Measurements from ENCODE around the gene FOLR3. TPM values are rescaled to one million over a fixed set of nuclear protein-coding genes. Genes with fewer than 3 reads are reported as not detected.
"Not testable (repeated sequence)": the region's sequence is repeated elsewhere in the genome, so short reads cannot be mapped to it uniquely, and the experiment has no call there.

Gene FOLR3
- polyA plus RNA-seq, 1 donor = 0.65 TPM

DNA sequence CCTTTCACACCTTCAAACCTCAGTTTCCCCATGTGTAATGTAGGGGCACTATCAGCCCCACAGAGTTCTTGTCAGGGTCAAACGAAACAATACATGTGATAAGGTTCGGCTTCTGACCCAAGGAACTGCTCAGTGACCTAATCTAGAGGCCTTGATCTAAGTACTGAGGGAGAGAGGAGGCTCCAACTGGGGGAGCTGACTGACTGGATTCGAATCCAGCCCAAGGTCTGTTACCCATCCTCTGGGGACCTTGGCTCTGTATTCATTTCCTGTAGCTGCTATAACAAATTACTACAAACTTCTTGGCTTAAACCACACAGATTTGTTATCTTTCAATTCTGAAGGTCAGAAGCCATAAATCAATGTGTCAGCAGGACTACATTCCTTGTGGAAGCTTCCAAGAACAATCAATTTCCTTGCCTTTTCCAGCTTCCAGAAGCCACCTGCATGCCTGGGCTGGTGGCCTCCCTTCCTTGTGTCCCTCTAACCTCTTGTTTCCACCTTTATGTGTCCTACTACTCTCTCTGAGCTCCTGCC, 12.3 kb upstream of the FOLR3 start:
- no peak for DNase-seq (ENCODE audit: low read depth)

DNA sequence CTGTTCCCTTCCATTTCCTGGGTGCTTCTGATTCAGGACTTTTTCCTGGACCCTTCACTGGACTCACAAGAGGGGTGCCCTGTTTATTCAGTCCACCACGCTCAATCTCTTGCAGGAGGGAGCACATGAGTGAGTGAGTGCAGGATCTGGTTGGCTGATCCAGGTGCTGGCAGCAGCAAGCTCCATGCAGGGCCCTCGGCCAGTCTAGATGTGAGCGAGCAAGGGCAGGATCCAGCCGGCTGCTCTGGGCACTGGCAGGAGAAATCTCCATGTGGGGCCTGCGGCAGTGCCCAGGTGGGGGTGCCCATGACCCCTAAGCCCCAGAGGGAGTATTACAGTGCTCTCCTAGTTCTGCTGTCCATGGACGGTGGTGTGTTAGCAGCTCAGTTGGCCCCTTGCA, 11.5 kb upstream of the FOLR3 start:
- no peak for DNase-seq (ENCODE audit: low read depth)

DNA sequence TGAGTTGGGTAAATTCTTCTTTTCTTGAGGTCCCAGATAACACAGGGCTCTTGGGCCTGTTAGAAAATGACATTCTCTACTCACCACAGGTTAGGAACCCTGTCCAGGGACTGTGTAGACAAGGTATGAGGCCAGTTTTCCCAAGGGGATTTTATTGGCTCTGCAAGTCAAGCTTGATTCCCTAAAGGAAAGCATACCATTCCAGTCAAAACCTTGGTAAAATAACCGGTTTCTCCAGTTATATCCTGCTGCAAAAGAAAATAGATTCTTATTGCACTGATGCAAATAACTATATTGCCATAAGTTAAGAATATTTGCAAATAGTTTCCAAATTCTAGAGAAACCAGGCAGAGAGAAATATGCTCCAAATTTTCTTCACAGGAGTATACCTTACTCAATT, 9.6 kb upstream of the FOLR3 start:
- DNase-seq (ENCODE audit: low read depth) = no peak

DNA sequence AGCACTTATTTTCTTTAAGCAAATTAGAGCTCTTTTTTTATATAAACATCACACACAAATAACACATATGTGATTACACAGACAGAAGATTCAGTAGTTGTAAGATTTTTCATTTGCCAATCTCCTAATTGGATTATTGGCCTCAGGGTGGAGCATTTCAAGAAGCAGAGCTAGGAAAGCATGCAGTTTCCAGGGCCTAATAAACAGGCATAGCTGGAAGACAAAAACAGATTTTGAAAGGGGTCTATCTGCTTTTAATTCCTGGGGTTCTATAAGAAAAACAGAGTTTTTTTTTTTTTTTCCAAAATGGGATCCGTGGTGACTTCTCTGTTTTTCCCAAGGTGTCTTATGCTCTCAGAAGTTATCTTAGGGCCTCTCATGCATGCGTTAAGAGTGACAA, 7.6 kb upstream of the FOLR3 start:
- DNase-seq (ENCODE audit: low read depth) = no peak

DNA sequence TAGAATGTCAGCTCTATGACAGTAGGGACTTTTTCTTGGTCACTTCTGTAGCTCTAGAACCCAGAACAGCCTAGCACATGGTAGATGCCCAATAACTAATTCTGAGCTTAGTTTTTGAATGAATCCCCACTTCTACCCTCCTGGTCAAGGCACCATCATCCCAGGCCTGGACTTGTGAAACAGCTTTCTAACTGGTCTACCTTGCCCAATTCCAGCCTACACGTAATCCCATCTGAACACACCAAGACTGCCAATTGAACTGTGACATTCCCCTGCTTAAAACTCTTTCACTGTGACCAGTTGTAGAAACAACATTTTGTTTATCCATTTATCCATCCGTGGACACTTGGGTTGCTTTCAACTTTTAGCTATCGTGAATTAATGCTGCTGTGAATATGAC, 6.1 kb upstream of the FOLR3 start:
- DNase-seq (ENCODE audit: low read depth) = no peak

DNA sequence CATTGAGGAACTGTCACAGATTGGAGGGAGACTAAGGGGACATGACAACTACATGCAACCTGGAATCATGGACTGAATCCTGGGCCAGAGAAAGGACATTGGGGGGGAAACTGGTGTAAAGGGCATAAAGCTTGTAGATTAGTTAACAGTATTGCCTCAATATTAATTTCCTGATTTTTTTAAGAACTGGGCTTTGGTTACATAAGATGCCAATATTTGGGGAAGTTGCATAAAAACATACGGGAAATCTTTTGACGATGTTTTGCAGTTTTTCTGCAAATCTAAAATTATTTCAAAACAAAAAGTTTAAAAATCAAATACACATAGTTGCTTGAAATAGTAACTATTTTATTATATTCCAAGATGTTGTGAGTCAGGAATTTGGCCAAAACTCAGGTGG, 2.9 kb upstream of the FOLR3 start:
- no peak for DNase-seq (ENCODE audit: low read depth)

DNA sequence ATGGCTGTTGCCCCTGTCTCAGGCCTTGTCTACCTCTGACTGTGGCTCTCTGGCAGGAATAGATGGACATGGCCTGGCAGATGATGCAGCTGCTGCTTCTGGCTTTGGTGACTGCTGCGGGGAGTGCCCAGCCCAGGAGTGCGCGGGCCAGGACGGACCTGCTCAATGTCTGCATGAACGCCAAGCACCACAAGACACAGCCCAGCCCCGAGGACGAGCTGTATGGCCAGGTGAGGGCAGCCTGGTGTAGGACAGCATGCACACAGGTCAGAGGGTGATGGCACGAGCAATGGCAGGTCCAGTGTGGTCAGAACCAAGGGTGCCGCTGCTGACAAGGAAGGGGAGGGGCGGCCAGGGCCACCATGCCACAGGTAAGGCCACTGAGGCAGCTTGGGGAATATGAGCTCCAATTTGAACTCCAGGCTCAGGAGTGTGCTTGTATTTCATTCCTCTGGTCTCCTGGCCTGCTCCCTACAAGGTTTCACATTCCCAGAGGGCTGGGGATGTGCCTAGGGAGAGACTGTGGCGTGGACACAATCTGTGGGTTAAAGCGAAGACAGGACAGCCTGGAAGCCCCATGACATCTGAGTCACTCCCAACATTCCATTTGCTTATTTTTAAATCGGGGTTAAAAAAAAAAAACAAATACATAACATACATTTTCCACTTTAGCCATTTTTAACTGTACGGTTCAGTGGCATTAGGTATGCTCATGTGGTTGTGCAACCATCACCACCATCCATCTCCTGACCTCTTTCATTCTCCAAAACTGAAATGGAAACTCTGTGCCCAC, 562 bp downstream of the FOLR3 start:
- no peak for DNase-seq (ENCODE audit: low read depth)

DNA sequence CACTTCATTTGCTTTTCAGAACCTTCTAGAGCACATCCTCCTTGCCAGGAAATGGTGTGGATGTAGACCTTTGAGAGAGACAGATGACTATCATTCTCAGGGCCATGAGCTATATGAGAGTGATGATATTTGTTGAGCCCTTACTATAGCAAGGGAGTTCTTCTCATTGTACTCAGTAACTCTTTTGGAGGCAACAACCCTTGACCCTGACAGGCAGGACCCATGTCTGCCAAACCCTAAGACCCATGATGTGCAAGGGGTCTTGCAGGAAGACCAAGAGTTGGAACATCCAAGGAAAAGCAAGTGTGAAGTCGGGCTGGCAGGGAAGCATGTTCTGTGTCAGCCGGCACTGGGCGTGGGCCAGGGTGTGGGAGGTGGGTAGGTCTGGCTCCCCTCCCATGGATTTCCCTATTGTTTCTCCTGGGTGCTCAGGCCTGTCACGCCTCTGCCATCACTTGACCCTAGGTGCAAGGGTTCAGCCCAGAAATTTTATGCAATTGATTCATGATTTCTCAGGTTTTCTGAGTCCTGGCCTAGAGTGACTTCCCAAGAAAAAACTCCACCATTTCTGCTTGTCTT, 1.2 kb downstream of the FOLR3 start:
- DNase-seq (ENCODE audit: low read depth) = no peak

DNA sequence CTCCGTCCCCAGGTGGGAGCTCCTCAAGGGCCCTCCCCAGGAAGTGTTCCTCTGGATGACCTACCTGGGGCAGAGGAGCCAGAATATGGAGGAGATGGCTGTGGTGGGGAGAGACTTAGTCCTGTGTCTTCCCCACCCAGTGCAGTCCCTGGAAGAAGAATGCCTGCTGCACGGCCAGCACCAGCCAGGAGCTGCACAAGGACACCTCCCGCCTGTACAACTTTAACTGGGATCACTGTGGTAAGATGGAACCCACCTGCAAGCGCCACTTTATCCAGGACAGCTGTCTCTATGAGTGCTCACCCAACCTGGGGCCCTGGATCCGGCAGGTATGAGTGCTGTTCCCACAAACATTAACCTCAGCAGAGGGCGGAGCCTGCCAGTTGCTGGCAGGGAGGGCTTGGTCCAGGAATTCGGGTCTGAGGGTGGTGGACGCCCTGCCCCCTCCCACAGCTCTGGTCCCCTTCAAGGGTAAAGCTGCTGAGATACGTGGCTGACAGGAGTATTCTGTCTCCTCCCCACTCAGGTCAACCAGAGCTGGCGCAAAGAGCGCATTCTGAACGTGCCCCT, 3.4 kb downstream of the FOLR3 start:
- DNase-seq (ENCODE audit: low read depth) = no peak

DNA sequence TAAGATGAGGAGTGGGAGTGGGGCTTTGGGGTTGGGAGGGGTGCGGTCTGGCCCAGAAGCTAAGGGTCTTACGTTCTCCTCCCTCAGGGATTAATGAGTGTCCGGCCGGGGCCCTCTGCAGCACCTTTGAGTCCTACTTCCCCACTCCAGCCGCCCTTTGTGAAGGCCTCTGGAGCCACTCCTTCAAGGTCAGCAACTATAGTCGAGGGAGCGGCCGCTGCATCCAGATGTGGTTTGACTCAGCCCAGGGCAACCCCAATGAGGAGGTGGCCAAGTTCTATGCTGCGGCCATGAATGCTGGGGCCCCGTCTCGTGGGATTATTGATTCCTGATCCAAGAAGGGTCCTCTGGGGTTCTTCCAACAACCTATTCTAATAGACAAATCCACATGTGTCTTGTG, 4.0 kb downstream of the FOLR3 start:
- no peak for DNase-seq (ENCODE audit: low read depth)

DNA sequence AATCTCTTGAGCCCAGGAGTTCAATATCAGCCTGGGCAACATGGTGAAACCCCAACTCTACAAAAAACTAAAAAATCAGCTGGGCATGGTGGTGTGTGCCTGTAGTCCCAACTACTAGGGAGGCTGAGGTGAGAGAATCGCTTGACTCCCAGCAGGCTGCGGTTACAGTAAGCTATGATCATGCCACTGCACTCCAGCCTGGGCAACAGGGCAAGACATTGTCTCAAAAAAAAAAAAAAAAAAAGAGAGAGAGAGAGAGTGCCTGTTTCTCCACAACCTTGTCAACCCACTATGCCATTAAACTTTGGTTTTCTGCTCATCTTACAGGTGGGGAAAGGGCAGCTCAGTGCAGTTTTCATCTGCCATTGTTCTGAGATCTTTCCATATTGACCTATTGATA, 5.1 kb downstream of the FOLR3 start:
- no peak for DNase-seq (ENCODE audit: low read depth)

DNA sequence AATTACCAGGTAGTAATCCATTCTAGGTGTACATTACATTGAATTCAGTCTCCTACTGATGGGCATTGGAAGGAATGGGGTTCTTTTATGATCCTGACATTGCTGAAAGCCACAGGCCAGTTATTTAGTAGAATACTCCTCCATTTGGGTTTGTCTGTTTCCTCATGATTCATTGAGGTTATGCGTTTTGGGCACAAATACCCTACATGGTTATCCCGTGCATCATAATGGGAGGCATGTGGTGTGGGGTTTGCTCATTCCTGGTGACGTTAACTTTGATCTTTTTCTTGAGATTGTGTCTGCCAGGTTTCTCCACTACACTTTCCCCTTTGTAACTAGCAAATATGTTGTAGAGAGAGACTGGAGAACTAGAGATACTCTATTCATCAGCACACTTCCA, 5.5 kb downstream of the FOLR3 start:
- DNase-seq (ENCODE audit: low read depth) = no peak

DNA sequence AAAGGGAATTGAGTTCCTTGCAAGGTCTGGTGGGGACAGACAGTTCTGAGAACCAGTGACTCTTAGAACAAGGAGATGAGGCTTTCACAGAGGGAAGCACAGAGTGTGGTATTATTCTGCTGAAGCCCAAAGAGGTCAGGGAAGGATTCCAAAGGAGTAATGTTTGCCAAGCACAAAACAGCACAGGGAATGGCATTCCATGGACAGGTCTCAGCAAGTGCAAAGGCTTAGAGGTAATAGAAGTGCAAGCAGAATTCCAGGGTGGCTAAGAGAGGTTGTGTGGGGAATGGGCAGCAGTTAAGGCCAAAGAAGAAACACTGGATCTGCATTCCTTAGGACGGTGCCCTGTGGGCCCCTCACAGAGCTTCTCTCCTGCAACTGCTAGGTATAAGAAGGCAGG, 6.6 kb downstream of the FOLR3 start:
- not testable (repeated sequence) for DNase-seq (ENCODE audit: low read depth)

DNA sequence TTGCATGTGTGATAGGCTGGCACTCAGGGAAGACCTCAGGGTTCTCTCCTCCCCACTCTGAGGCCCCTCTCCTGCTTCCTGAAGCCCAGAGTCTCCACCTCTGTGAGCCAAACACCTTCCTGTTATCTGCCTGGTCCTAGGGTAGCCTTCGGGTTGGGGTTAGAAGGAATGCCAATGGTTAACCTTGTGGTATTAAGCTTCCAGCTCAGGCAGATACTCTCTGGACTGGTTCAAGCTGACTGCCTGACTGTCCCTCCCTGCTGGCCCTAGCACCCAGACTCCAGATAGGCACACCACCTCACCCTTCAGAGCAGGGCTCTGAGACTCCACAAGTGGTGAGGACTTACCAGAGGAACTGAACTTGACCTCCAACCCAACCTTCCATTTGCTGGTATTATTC, 7.0 kb downstream of the FOLR3 start:
- DNase-seq (ENCODE audit: low read depth) = not testable (repeated sequence)

DNA sequence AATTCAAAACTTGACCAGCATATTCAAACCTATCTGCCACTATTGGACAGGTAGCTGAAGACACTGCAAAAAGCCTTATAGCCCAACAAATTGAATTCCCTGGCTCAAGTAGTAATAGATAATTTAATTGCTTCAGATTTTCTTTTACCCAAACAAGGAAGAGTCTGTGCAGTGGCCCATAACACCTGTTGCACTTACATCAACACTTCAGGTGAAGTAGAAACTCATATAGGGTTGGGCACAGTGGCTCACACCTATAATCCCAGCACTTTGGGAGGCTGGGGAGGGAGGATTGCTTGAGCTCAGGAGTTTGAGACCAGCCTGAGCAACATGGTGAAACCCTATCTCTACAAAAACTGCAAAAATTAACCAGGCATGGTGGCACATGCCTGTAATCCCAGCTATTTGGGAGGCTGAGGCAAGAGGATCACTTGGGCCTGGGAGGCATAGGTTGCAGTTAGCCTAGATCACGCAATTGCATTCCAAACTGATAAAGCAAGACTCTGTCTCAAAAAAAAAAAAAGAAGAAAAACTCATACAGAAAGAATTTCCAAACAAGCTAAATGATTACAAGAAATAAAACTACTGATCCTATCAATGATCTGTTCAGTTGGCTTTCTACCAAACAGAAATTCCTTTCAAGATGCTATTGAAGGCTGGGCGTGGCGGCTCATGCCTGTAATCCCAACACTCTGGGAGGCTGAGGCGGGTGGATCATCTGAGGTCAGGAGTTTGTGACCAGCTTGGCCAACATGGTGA, 9.5 kb downstream of the FOLR3 start:
- no peak for DNase-seq (ENCODE audit: low read depth)

DNA sequence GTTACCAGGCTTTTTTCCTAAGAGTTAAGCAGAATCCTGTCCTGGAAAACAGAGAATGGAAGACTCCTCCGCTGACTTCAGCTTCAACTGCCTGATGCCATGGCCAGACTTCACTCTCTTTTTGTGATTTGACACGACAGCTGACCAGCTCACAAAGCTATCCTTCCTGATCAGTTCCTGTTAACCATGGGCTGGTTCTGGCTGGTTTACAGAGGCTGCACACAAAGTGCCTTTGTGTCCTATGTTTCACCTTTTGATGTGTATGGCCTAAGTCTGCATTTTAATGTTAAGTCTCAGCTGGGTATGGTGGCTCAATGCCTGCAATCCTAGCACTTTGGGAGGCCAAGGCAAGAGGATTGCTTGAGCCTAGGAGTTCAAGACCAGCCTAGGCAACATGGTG, 11.1 kb downstream of the FOLR3 start:
- DNase-seq (ENCODE audit: low read depth) = no peak

DNA sequence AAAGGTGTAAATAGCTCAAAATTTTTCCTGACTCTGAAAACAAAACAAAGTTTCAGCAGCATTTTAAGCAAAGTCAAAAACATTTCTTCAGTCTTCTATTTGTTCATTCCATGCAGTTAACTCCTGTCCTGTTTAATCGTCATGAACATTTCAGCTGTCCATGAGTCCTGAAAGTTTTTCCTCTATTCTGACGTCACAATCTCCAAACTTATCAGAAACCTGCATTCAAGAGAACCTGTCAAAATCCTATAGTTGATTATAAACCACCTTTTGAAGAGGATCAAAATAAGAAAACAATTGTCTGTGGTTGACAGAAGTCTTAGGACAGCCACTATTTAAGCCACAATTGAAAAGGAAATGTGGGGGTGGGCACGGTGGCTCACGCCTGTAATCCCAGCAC, 15.4 kb downstream of the FOLR3 start:
- DNase-seq (ENCODE audit: low read depth) = no peak

DNA sequence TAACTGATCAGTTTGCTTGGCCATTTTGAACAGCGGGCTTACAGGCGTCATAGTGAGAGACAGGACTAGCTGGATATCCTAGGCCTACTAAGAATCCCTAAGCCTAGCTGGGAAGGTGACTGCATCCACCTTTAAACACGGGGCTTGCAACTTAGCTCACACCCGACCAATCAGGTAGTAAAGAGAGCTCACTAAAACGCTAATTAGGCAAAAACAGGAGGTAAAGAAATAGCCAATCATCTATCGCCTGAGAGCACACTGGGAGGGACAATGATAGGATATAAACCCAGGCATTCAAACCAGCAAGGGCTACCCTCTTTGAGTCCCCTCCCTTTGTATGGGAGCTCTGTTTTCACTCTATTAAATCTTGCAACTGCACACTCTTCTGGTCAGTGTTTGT, 18.3 kb downstream of the FOLR3 start:
- DNase-seq (ENCODE audit: low read depth) = not testable (repeated sequence)

DNA sequence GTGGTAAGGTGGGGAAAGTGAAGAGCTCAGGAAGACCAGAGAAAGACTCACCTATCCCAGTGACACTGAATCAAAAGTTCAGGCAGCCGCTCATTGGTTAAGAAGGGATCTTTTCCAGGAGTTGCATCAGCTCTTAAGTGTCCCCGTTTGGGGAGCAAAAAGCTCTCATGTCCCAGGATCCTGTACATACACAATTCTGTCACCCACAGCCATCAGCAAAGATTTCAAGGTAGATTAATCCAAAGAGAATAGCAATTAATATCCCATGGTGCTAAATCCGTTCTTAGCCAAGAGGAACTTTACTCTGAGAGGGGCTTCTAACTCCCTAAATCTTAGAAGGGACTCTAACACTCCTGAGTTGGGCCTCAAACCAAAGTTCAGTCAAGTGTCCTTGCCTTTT, 19.3 kb downstream of the FOLR3 start:
- no peak for DNase-seq (ENCODE audit: low read depth)

DNA sequence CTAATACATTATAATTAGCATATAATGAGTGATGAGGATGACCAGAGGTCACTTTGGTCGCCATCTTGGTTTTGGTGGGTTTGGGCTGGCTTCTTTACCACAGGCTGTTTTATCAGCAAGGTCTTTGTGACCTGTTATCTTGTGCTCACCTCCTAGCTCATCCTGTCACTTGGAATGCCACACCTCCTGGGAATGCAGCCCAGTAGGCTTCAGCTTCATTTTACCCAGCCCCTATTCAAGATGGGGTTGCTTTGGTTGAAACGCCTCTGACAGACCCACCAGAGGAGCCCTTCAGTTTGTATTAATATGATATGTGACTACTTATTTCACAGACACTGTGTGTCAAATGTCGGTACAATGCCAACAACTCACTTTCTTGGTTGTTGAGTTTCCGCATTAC, 20.2 kb downstream of the FOLR3 start:
- DNase-seq (ENCODE audit: low read depth) = no peak

DNA sequence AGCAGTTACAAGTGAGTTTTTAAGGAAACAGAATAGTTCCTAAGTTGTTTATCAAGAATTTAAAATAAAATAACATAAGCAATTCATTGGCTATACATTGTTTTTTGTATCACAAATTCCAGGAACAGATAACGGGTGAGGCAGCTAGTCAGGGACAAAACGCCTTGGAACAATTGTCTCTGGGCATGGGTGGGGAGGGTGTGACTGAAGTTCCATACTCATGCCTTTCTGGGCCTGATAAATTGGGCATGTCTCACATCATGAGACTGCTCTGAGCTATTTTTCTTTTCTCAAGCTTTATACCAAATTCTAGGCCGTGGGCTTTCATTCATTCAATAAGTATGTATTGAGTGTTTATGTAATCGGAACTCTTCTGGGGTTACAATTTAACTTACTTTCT, 21.6 kb downstream of the FOLR3 start:
- DNase-seq (ENCODE audit: low read depth) = no peak

DNA sequence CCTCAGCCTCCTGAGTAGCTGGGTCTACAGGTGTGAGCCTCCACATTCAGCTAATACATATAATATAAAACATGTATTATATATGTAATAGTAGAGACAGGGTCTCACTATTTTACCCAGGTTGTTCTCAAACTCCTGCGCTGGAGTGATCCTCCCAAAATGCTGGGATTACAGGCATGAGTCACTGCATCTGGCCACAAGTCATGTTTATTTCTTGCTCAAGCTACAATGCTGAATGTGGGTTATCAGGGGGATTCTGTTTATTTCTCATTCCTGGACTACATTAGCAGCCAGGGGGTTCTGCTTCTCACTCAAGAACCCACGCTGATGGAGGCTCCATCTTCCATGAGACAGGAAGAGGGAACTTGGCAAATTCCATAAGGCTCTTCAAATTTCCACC, 24.8 kb downstream of the FOLR3 start:
- no peak for DNase-seq (ENCODE audit: low read depth)

Measured in forelimb muscle (tissue), 1 donor.